Common myeloid progenitor, CD34-positive (primary cell): ENCODE data around the gene DENND6B.

ENCODE experiments used
- CTCF ChIA-PET: fragments of 350-600 bp; sonication (Branson Sonifier 250); formaldehyde crosslinking; loops from one replicate; lab custom pipeline; 2021; ENCODE audit warnings: antibody characterized with exemption; lab: Charles Lee
- POLR2A ChIA-PET: fragments of 350-600 bp; sonication (Branson Sonifier 250); formaldehyde crosslinking; loops from one replicate; lab custom pipeline; 2021; ENCODE audit warnings: antibody characterized with exemption; lab: Charles Lee
- DNase-seq, 3 donors: peaks; one replicate each; pipeline versions ENCODE4 v3.0.0 to v3.0.0-alpha.2; 2013
- H3K27ac ChIP-seq, 2 experiments: 1 replicate in 1 of 2; 2 replicates in 1 of 2; pipeline ENCODE4 v1.7.0; 2013; ENCODE audit warnings: inconsistent platforms in 2 of 2, low read length in 2 of 2, mild to moderate bottlenecking in 2 of 2, low read depth in 1 of 2, moderate library complexity in 1 of 2; ENCODE audit not compliant: severe bottlenecking in 2 of 2, insufficient read depth in 1 of 2, poor library complexity in 1 of 2
- H3K27me3 ChIP-seq, 5 experiments: replicated peaks in 2 of 5; 1 replicate in 3 of 5; 2 replicates in 2 of 5; pipeline versions ENCODE4 v1.6.1 to v1.7.0; 2013; ENCODE audit warnings: low read length in 4 of 5, mild to moderate bottlenecking in 2 of 5, moderate library complexity in 2 of 5, inconsistent platforms in 1 of 5; ENCODE audit not compliant: insufficient read depth in 5 of 5, control insufficient read depth in 4 of 5
- H3K36me3 ChIP-seq, 4 experiments: 1 replicate in 2 of 4; 2 replicates in 2 of 4; pipeline versions ENCODE4 v1.6.1 to v1.7.0; 2013; ENCODE audit warnings: low read length in 3 of 4, control low read depth in 1 of 4, mild to moderate bottlenecking in 1 of 4; ENCODE audit not compliant: control insufficient read depth in 4 of 4, insufficient read depth in 4 of 4
- H3K4me1 ChIP-seq, 4 experiments: 1 replicate in 3 of 4; 2 replicates in 1 of 4; pipeline versions ENCODE4 v1.6.1 to v1.7.1; 2013; ENCODE audit warnings: low read length in 3 of 4, mild to moderate bottlenecking in 3 of 4, control low read depth in 1 of 4, inconsistent platforms in 1 of 4, moderate library complexity in 1 of 4; ENCODE audit not compliant: control insufficient read depth in 4 of 4, insufficient read depth in 4 of 4; ENCODE audit errors: control extremely low read depth in 1 of 4
- H3K4me3 ChIP-seq, 7 experiments: 1 replicate in 4 of 7; 2 replicates in 3 of 7; pipeline versions ENCODE4 v1.5.1 to v1.7.0; 2013; ENCODE audit warnings: mild to moderate bottlenecking in 7 of 7, low read length in 6 of 7, moderate library complexity in 6 of 7, inconsistent platforms in 2 of 7, low read depth in 2 of 7, control low read depth in 1 of 7; ENCODE audit not compliant: insufficient read depth in 4 of 7, control insufficient read depth in 1 of 7; ENCODE audit errors: extremely low read depth in 1 of 7
- H3K9me3 ChIP-seq, 5 experiments: 1 replicate in 4 of 5; 2 replicates in 1 of 5; pipeline versions ENCODE4 v1.6.1 to v1.7.1; 2013; ENCODE audit warnings: low read length in 4 of 5, mild to moderate bottlenecking in 2 of 5, inconsistent platforms in 1 of 5, low read depth in 1 of 5, moderate library complexity in 1 of 5; ENCODE audit not compliant: control insufficient read depth in 4 of 5, insufficient read depth in 2 of 5; ENCODE audit errors: control extremely low read depth in 1 of 5
- WGBS: methylation state at CpG from one replicate; pipeline ENCODE4 v1.1.5; 2013; ENCODE audit not compliant: insufficient coverage; 5-methylcytosine and 5-hydroxymethylcytosine counted together

Gene DENND6B

DNA sequence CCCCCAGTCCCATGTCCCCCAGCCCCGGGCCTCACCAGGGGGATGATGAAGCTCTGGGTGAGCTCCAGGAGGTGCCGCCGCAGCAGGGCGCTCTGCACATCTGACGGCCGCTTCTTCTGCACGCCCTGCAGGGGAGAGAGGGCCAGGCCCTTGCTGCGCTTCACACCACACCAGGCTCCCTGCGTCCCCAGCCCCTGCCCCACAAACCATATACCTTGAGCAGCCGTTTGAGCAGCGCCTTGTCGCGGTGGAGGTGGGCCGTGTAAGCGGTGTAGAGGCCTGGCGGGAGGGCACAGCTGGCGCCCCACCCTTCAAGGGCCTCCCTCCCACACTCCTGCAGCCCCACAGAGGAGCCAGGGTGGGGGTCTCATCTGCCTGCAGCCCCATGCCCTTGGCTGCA is 13.2 kb downstream of the DENND6B start:
- WGBS, result 89% methylated on average over 14 of the region's 17 CpGs
- DNase-seq, result peak in 2 of 3 donors; percentile 46 to 59
- H3K4me3 ChIP-seq, result peak overlapping the region in 2 of 7 experiments; percentile 62 to 76
- CTCF ChIA-PET, result interaction anchor here (1.1 to 3.7 kb wide), 5 partner anchors 12 to 38 kb away, joined by 3 to 26 read pairs (median 7); partner anchors contain the start of gene DENND6B
- H3K27ac ChIP-seq, result peak overlapping the region; percentile 72 to 92
- no peaks in the 10 kb centered on the region for H3K27me3 ChIP-seq
- H3K4me1 ChIP-seq, result peaks cover 0 to 48% (median 44%) of the 10 kb centered on the region in 4 experiments
- H3K9me3 ChIP-seq, result no peaks in the 10 kb centered on the region
- H3K36me3 ChIP-seq, result peaks cover 0 to 5% (median 2%) of the 10 kb centered on the region in 4 experiments
- POLR2A ChIA-PET, result interaction anchor here (2.2 to 3.7 kb wide), 3 partner anchors 9 to 21 kb away, joined by 17 to 33 read pairs (median 20); partner anchors contain the start of genes DENND6B and PLXNB2

DNA sequence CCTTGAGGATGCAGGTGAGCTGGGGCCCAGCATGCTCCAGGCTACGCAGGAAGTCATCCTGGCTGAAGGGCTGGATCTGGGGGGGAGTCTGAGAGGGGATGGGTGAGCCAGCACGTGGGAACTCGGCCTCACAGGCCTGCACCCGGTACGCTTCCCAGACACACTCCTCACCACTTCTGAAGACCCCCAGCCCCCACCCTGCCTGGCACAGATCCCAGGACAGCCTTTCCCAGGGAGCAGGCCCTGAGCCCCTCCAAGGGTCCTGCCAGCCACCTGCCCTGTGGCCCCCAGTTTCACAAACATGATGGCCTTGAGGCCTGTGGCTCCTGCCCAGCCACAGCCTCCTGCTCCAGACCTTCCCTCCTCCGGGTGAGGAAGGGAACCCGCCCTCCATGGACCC is 13.8 kb downstream of the DENND6B start:
- Histone ChIP-seq H3K36me3 (peaks cover 0 to 5% (median 2%) of the 10 kb centered on the region in 4 experiments), H3K4me3 (no peak overlapping the region), H3K27ac (no peak overlapping the region), H3K27me3 (no peaks in the 10 kb centered on the region), H3K9me3 (no peaks in the 10 kb centered on the region), H3K4me1 (peaks cover 0 to 54% (median 49%) of the 10 kb centered on the region in 4 experiments)
- POLR2A ChIA-PET, result interaction anchor here (3.1 to 3.7 kb wide), 2 partner anchors 9 to 12 kb away, joined by 17 to 33 read pairs; partner anchors contain the start of genes DENND6B and PLXNB2
- 93% methylated on average over 3 of the region's 7 CpGs for WGBS
- CTCF ChIA-PET, result interaction anchor here (0.9 to 2.4 kb wide), 4 partner anchors 13 to 19 kb away, joined by 3 to 9 read pairs (median 4); partner anchors contain the start of gene DENND6B
- DNase-seq, result no peak

DNA sequence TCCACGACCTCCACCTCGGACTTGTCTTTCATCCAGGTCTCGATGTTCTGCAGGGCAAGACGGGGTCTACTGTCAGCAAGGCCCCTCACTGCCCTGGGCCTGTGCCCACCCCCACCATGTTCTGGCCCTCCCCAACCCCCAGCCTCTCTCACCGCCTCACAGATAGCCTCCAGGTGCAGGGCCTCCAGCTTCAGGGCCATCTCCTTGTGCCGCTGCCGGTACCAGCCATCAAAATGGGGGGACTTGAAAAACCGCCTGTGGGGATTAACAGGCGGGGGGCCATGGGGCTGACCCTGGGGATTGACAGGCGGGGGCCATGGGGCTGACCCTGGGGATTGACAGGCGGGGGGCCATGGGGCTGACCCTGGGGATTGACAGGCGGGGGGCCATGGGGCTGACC is 14.4 kb downstream of the DENND6B start:
- ChIA-PET POLR2A (interaction anchor here (0.9 kb wide), 1 partner anchor 11 kb away, joined by 3 read pairs; no protein-coding TSS in a partner anchor), CTCF (interaction anchor here (0.9 to 1.5 kb wide), 2 partner anchors 14 to 18 kb away, joined by 3 read pairs; partner anchors contain the start of gene DENND6B)
- DNase-seq, result no peak
- H3K27ac ChIP-seq, result no peak overlapping the region
- H3K4me1 ChIP-seq, result peaks cover 0 to 57% (median 52%) of the 10 kb centered on the region in 4 experiments
- no peaks in the 10 kb centered on the region for H3K9me3 ChIP-seq
- WGBS, result 94% methylated on average over 4 of the region's 12 CpGs
- no peaks in the 10 kb centered on the region for H3K27me3 ChIP-seq
- peaks cover 0 to 5% (median 2%) of the 10 kb centered on the region in 4 experiments for H3K36me3 ChIP-seq
- H3K4me3 ChIP-seq, result no peak overlapping the region

DNA sequence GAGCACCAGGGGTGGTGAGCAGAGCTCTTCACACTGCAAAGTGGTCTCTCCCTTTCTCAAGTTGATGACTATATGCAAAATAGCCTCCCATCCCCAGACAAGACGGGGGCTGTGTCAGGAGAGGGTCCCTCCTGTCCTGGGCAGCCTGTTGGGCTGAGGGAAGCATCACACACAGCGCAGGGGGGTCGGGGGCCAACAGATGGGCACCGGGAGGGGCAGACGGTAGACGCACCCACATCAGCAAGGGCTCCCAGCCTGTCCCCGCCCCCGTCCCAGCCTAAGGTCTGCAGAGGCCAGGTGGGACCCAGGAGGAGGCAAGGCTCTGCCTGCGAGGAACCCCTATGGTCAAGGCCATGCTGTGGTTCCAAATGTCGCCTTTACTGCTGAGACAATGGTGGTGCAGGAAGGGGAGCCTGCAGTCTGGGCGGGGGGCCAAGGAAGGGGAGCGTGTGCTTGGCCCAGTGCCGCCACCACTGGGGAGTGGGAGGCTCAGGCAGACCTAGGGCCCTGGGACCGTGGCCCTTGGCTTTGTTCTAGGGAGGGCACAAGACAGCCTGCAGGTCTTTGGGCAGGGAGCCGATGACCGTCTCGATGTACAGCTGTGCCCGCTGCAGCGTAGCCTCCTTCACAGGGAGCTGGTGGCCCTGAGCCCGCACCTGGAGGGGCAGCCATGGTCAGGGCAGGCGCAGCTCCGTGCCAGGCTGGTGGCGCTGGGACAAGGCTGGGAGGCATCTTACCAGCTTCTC is 15.0 kb downstream of the DENND6B start:
- ChIA-PET POLR2A (interaction anchor here (0.9 kb wide), 1 partner anchor 10 kb away, joined by 3 read pairs; no protein-coding TSS in a partner anchor), CTCF (interaction anchor here (0.9 to 1.5 kb wide), 2 partner anchors 15 to 17 kb away, joined by 3 read pairs; partner anchors contain the start of gene DENND6B)
- no peaks in the 10 kb centered on the region for H3K9me3 ChIP-seq
- H3K27ac ChIP-seq, result no peak overlapping the region
- H3K27me3 ChIP-seq, result no peaks in the 10 kb centered on the region
- DNase-seq, result no peak
- H3K36me3 ChIP-seq, result peaks cover 0 to 5% (median 2%) of the 10 kb centered on the region in 4 experiments
- 94% methylated on average over 23 of the region's 23 CpGs for WGBS
- no peak overlapping the region for H3K4me3 ChIP-seq
- peaks cover 0 to 59% (median 54%) of the 10 kb centered on the region in 4 experiments for H3K4me1 ChIP-seq

DNA sequence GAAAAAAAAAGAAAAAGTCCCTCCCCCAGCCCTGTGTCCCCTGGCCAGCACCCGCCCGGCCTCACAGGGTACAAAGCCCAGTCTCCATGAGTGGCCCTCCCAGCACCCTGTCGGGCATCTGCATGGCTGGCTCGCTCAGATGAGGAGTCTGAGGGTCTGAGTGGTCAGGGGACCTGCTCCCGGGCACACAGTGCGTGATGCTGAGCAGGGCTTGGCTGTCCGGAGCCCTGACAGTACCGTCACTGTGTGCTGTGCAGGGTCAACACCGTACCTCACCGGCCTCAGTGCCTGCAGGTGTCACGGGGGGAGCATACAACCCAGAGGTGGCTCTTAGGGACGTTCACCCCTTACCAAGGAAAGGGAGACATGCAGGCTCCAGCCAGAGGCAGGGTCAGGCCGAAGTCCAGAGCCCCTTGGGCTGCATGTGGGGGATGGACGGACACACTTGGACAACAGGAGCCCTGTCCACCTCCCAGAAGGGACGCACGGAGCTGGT is 15.8 kb downstream of the DENND6B start:
- DNase-seq, result no peak
- no peaks in the 10 kb centered on the region for H3K9me3 ChIP-seq
- H3K27me3 ChIP-seq, result no peaks in the 10 kb centered on the region
- ChIA-PET CTCF (no interaction called here), POLR2A (no interaction called here)
- WGBS, result 95% methylated on average over 14 of the region's 16 CpGs
- peaks cover 0 to 64% (median 59%) of the 10 kb centered on the region in 4 experiments for H3K4me1 ChIP-seq
- H3K36me3 ChIP-seq, result peaks cover 0 to 5% (median 2%) of the 10 kb centered on the region in 4 experiments
- no peak overlapping the region for H3K4me3 ChIP-seq
- no peak overlapping the region for H3K27ac ChIP-seq

DNA sequence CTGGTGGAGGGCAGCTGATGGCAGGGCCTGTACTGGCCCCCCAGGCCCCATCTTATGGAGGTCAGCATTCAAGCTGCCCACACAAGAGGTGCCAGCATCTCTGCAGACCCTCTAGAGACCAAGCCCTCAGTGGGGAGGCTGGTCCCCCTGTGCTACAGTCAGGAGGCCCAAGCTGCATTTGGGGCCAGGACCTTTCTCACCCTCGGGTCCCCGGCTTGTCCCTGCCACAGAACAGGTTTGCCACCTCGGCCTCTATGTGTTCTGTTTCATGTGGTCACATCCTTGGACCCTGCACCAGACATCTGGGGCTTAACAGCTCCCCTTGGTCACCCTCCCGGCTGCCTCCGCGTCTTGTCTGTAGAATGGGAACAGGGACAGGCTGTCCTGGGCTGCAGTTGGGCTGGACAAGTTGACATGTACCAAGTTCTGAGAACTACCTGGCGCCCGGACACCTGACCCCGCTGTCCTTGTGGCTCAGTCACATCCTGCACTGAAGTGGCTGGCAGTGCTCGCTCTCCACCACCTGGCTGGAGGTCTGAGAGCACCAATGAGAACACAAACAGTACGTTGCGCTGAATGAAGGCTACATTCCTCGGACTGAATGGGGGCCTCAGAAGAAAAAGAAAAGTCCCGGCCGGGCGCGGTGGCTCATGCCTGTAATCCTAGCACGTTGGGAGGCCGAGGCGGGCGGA is 16.6 kb downstream of the DENND6B start:
- H3K9me3 ChIP-seq, result no peaks in the 10 kb centered on the region
- POLR2A ChIA-PET, result no interaction called here
- peaks cover 0 to 5% (median 2%) of the 10 kb centered on the region in 4 experiments for H3K36me3 ChIP-seq
- H3K4me1 ChIP-seq, result peaks cover 0 to 66% (median 59%) of the 10 kb centered on the region in 4 experiments
- H3K4me3 ChIP-seq, result no peak overlapping the region
- H3K27ac ChIP-seq, result no peak overlapping the region
- no peaks in the 10 kb centered on the region for H3K27me3 ChIP-seq
- no peak for DNase-seq
- CTCF ChIA-PET, result interaction anchor here (0.5 to 2.1 kb wide), 4 partner anchors 11 to 29 kb away, joined by 3 to 8 read pairs (median 4); no protein-coding TSS in a partner anchor
- 79% methylated on average over 2 of the region's 21 CpGs for WGBS
